G401.6 (cell line): Measurements from ENCODE around the gene CCNK.
A peak's percentile ranks its signal among the peaks of the same experiment; 100 is the strongest.

Experiments
- FAIRE-seq: peaks from 2 replicates; lab custom pipeline; 2012; peaks lifted over from hg19 to GRCh38; lab: Jason Lieb, UNC

CCNK gene

DNA sequence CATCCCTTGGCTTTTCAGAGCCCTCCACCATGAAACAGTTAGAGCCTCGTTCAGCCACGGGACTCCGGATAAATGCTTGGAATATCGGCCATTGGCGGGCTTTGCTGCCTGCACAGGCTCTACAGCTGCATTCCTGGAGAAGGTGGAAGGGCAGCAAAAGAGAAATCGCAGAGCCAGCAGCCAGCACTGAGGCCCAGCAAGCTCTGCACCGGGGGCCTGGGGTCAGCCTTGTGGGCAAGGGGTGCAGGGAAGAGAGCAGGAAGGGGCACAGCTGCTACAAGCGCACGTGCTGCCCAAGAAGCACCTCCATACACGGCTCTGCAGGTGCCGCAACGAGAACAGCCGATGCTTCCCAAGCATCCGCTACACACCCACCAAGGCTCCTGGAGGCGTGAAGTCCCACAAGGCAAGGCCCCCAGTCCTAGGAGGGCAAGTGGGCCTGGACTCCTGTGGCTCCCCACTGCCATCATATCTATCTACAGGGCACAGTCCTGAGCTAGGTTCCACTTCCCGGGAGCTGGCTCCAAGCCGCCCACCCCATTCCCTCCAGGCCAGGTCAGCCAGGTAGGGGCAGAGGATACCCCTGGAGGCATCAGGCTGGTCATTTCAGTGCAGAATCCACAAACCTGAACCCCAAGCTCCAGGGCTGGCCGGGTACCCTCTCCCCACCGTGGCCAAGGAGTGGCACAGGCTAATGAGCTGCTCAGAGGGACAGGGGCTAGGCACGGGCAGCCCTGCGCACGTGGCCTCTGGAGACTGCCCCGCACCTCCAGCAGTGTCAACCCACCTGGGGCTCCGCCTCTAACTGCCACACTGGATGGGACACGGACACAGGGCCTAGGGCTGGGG lies 40.2 kb downstream of the CCNK start:
- FAIRE-seq, result no peak

DNA sequence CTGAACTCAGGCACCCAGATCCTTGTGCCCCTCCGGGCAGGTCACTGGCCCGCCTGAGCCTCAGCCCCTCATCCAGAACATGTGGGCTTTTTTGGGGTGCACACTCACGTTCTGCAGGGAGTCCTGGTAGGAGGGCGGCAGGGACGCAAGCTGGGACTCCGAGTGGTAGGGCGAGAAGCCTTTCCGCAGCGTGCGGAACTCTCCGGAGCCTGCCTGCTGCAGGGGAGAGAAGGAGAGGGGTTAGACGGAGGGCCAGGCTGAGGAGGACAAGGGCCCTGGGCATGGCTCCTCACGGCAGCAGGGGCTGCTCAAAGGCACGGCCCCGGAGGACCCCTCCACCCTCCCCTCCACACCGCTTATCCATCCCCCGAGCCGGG lies 40.8 kb downstream of the CCNK start:
- FAIRE-seq, result no peak

DNA sequence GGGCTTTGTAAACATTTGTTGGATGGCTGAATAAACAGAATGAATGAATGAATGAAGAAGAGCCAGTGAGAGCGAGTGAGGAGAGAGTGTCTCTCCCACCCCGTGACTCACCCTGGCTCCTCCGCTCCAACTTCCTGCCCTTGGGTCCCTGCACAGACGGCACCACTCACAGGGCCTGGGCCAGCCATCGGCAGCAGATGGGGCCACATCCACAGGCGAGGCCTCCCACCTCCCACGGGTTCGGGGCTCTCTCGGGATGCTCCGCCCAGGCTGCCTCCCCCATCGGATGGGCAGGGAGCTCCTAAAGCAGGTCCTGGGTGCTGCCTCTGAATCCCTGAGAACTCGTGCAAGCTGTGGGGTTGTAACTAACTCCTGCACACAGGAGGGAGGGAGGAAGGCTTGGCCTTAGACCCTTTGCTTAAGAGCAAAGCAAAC lies 41.3 kb downstream of the CCNK start:
- no peak for FAIRE-seq

DNA sequence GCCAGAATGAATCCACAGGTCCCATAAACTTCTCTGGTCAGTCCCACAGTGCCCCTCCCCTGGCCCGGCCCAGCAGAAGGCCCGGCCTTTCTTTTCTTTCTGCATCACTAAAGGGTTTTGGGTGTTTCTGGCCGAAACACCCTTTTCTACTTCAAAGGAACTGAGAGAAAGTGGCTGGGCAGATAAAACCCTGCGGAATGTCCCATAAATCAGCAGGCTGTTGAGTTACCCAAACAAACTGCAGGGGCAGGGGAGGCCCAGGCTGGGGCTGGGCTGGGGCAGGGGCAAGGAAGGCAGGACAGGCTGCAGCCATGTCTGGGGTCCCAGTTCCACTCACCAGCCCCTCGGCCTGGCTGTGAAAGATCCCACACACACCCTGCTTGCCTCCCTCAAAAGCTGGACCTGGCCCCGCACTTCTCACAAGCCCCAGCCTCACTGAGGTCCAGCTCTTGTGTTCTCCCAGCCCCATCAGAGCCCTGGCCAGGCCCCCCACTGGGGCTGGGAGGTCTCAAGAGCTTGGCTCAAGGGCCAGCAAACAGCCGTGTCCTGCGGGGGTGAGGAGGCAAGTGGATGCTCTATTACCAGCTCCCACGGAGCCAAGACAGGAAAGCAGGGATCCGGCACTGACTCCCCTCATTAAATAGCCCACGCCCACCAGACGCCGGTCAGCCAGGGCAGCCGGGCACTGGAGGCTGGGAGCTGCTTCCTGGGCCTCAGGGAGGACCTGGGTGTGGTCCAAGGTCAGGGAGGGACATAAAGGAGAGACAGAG lies 41.9 kb downstream of the CCNK start:
- peak; percentile 85 for FAIRE-seq

DNA sequence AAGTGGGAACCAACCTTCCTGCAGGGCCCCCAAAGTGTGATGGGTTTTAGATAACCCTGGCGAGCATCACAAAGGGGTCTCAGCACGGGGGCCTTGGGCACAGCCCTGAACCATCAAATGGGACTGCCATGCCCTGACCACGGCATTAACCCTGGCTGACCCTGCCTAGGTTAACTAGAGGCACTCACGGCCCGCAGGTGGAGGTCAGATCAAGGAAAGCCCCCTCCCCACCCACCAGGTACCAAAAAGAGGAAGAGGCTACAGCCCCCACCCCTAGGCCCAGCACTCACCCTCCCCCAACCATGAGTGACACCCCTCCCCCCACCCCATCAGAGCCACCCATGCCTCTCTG lies 42.5 kb downstream of the CCNK start:
- no peak for FAIRE-seq

DNA sequence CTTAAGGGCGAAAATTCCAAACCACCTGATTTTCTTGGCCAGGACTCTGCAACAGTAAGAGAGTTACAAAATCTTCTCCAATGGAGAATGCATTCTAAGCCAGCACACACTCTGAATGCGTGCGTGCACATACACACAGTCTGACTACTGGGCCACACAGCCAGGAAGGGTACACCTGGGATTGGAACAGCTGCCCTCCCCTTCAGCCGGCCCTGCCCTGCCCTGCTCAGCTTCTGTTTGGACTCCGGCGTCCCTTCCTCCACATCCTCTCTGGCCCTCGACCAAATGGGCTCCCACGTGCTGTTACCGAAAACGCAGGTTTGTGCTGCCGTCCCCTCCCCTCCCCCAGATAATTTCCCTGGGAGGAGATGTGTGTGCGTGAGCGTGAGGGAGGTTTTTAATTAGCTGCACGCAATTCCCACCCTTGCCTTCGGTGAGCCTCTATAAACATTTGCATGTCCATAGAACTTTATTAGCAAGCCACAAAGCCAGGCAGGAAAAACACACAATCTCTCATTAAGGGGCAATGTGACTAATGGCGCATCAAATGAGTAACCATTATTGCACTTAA lies 43.0 kb downstream of the CCNK start:
- no peak for FAIRE-seq

DNA sequence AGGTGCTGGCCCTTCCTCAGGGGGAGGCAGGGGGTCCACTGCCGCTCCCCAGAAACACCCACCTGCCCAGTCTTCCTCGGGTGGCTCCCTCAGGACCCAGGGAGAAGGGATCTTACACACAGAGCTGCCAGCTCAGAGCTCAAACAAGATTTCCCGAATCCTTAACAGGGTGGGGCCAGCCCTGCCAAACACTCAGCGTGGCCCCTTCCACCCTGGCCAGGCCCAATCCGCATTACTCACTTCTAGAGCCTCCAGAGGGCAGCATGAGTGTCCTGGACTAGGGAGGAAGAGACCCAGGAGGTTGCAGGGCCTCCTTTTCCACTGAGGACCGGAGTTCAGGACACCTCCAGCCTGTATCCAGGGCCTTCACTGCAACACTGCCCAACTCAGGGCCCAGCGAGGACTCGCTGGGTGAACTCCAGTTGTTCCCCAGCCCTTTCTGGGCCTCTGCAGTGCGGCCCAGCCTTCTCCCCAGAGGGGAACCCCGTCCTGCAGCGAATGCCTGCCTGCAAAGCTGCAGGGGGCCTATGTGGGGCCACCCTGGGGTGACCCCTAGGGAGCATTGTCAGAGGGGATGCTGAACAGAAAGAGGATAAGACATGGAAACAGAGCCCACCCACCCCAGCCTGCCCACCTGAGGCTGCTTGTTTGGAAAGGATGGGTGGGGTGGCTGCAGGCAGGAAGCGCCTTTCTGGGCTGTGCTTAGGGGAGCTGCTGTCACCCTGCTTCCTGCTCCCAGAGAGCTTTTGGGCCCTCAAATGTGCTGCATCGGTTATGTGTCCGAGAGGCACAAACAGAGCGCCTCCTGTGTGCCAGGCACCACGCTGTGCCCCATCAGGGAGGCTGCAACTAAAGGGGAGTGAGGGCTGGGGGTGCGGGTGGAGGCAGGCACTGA lies 43.8 kb downstream of the CCNK start:
- no peak for FAIRE-seq

DNA sequence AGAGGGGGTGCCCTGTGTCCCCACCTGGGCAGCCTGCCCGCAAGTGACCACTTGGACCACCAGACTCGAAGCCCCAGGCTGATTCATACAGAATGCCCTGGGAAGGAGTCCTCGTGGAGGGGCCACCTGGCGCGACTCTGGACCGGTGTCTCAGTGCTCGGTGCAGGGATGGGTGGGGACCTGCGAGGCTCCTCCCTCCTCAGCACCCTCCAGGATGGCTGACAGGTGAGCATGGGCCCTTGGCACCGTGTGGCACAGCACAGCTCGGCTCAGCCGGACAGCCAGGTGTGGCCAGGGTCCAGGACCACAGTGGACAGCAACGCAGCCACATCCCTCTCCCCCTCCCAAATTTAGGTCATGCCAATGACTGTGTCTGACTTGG lies 44.5 kb downstream of the CCNK start:
- no peak for FAIRE-seq

DNA sequence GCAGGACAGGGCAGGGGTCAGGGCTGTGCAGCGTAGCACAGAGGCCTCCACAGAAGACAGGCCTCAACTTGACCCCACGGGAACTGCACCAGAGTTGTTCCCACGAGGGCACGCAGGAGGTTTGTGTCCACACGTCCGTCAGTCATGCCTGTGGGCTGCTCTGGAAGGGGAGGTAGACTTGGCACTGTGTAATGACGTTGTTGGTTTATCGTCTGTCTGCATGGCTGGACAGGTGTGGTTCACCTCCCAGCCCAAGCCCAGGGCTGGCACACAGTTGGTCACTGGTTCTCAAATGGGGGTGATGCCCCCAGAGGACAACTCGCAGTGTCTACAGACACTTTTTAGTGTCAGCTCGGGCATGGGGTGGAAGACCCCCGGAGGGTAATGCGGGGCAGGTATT lies 45.8 kb downstream of the CCNK start:
- no peak for FAIRE-seq

DNA sequence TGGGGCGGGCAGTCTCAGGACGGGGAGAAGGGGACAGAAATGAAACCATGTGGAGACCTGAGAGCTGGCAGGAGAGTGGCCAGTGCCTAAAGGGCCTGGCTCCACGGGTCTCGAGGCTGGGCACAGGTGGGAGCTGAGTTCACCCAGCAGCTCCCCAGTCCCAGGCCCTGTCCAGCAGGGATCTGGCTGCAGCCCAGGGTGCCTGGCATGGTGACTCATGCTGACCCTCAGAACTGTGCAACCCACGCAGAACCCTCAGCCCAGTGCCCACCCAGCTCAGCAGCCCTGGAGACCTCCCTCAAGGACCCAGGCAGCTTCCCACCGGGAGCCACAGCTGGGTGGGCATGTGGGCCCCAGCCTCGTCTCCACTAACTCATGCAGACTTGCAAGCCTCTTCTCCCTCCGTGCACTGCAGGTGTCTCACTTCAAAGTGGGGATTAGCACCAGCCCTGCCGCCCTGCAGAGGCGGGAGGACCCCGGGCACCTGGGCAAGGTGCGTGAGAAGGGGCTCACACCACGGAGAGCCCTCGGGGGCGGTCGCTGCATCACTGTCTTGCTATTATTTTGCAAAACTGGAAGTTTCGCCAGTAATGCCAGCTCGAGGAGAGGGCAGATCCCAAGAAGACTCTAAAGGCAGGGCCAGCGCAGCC lies 46.3 kb downstream of the CCNK start:
- FAIRE-seq, result no peak

DNA sequence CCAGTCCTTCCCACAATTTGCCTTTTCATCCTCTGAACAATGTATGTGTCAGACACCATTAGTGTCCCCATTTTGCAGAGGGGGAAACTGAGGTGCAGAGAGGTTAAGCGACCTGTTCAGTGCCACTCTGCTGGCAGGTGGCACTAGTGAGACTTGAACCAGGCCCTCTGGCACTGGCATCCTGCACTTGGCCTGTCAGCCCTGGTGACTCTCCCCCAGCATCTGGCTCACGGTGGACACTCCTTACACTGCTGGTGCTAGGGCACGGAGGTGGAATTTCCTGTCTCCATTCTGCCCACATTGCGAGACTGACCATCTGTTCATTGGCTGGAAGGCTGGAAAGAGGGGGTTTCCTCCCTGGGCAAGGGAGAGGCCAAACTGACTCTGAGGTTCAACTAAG lies 48.7 kb downstream of the CCNK start:
- FAIRE-seq, result no peak

DNA sequence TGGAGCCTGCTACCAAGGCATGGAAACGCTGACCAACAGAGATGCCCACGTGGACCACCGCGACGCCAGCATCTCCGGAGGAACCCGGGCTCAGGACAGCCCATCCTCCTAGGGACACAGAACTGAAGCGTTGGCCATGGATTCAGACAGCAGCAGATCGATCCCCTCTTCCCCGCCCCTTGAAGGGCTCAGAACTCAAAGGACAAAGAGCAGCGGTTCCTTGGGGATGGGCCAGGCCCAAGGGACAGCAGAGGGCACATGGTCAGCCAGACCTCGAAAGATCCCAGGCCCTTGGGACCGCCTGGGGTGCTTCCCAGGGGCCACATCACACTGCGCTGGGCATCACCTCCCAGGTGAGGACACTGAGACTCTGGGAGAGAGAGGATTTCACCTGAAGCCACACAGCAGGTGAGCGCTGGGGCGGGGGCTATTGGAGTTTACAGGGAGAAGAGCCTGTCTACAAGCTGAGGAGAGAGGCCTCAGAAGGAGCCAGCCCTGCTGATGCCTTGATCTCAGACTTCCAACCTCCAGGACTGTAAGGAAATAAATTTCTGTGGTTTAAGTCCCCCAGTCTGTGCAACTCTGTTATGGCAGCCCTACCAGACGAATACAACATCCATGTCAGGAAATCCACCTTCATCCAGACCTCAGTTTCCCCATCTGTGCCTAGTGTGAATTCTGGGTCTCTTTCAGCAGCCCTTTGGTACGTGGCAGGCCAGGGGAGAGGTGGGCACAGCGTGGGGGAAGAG lies 49.4 kb downstream of the CCNK start:
- no peak for FAIRE-seq

DNA sequence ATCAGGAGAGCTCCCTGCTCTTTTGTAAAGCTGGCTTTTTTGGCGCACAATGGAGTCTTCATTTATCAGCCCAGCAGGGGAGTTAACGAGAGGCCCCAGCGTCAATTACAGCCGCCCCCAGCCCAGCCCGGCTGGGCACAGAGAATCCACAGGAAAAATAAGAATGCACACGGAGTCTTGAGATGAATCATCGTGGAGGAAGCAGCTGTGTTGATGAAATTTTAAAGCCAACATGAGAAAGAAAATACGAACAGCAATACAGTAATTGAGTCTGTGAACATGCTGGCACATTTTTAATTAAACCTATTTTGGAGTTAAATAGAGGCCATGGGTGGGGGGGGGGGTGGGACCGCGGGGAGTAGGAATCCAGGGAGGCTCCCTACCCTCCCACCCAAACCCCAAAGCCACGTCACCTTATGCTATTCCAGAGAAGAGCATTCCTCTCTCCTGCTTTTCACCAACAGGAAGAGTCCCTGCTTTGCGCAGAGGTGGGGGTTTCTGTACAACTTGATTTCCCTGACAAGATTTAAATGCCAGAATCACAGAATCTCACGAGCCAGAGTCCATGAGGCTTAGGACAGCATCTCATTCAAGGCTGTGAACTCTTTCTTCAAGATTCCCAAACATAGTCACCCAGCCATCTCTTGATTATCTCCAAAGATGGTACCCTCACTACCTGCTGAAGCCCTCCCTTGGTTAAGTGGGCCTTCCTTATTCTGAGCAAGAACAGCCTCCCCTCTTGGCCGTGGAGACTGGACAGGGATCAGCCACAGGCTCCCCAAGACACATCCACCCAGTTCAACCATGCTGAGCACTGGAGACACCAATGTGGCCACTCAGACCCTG lies 50.3 kb downstream of the CCNK start:
- no peak for FAIRE-seq

DNA sequence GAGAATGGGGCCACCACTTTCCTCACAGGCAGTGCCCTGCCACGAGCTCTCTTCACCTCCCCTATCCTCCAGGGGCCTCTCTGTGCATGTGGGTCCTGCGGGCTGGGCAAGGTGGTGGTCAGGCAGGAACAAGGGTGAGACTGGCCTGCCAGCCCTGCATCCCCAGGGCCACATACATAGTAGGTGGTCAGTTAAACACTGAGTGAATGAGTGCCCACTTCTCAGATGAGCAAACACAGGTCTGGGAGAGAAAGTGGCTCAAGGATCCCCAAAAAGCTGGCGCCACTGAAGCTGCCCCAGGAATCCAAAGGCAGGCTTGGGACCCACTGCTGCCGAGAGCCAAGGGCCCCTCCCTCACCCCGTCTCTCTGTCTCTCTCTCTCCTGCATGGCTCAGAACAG lies 51.1 kb downstream of the CCNK start:
- FAIRE-seq, result no peak

DNA sequence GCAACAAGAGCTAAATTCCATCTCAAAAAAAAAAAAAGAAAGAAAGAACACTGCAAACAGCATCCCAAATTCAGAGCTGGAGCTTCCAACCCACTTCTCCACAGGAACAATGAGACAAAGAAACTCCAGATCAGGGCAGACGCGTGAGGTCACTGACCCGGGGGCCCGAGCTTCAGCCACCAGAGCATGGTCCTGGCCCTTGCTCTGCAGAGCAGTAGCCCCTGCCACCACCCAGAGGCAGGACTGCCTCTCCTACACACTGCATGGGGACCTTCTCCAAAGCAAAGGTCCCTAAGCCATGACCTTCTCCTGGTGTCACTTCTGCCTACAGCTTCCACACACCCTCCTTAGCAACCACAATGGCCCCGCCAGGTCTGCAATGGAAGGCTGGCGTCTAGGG lies 53.1 kb downstream of the CCNK start:
- FAIRE-seq, result no peak

DNA sequence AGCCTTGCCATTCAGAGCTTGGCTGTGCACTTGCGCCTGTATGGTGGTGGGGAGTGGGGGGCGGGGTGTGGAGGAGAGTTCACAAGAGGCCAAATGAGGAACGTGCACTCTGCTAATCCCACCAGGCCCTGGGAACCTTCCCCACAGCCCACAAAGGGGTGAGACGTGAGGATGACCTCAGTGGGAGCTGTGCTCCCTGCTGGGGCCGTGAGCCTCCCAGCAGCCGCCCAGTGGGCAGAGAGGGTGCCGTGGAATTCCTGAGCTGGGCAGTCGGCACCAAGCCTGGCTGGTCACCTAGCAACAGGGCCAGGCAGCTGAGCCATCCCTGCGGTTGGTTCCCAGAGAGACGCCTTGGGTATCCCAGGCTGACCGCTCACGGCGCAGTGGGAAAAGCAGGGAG lies 53.7 kb downstream of the CCNK start:
- no peak for FAIRE-seq

DNA sequence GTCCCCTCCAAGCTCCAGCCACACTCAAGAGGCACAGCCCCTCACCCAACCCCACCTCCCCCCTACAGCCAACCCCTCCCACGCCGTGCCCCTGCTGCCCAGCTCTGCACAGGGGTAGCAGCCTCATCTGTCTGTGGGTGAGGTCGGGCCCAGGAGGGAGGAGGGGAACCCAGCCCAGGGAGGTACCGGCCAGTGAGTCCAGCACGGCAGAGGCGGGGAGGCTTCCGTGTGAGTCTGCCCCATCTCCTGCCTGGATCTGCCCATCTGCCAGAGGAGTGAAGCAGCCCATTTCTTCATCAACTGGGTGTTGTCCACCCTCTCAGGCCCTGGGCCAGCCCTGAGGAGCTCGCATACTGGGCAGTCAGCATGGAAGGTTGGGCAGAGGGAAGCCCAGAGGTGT lies 54.2 kb downstream of the CCNK start:
- no peak for FAIRE-seq

DNA sequence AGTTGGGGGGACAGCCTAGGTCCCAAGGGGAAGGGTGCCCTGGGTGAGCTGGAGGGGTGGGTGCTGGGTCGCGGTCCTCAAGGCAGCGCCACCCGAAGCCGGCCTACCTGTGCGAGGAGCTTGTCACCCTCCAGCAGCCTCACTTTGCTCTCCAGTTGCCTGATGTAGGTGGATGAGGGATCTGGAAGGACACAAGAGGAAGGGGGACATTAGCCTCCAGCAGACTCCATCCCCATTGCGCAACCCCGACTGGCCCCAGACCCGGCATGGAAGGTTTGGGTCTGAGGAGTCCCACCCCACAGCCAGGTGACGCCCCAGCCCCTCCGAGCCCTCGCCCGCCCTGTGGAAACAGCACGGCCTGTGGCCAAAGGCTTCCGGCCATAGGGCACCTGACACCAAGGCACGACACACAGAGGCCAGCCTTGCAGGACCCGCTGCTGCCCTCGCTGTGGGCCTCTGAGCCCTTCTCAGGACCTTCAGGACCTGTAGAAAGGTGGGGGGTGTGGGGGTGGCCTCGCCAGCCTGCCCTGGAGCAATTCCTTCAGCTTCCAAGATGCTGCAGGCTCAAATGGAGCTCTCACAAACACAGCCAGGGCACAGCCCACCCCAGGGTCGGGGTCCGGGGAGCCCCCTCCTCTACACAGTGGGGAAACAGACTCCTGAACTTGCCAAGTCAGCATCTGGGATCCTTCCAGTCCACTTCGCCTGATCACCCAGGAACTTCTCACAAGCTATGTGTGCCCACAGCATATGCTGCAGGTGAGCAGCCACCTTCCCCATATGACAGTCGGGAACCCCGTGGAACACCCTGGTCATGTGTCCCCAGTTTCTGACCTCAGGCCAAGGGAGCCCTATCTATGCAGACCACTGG lies 54.9 kb downstream of the CCNK start:
- FAIRE-seq, result no peak

DNA sequence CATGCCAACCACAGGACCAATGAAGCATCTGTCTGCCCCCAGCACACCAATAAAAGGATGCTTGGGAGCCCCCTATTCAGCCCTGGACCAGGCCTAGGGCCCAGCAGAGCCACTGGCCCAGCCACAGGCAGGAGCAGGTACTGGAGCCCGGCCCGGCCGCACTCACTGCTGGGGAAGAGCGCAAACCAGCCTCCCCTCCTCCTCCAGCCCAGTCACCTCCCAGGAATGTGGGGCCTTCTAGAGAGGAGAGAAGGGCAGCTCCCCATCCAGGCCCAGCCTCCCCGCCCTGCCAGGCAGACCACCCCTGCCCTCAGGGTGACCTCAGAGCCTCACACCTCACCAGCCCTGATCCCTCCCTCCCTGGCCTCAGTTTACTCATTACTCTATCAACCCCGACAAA lies 56.2 kb downstream of the CCNK start:
- no peak for FAIRE-seq
